Transverse colon (tissue), 4 donors: Measurements from ENCODE around the gene ANAPC7. TPM values are rescaled to one million over a fixed set of nuclear protein-coding genes. Genes with fewer than 3 reads are reported as not detected.
"Not testable (repeated sequence)": the region's sequence is repeated elsewhere in the genome, so short reads cannot be mapped to it uniquely, and the experiment has no call there.

ENCODE experiments used
- DNase-seq: peaks from one replicate; pipeline ENCODE4 v3.0.0-alpha.2; 2019
- H3K27ac ChIP-seq, 4 donors: fragments of 200-600 bp; sonication (generic); 2 replicates each; pipeline ENCODE4 v1.5.1; 2016 to 2018; ENCODE audit warnings: inconsistent platforms in 4 of 4
- H3K27me3 ChIP-seq: fragments of 200-600 bp; sonication (generic); 2 replicates; pipeline ENCODE4 v1.5.1; 2017; ENCODE audit warnings: inconsistent platforms
- H3K36me3 ChIP-seq, 4 donors: fragments of 200-600 bp; sonication (generic); 2 replicates each; pipeline ENCODE4 v1.5.1; 2017 to 2019; ENCODE audit warnings: inconsistent platforms in 4 of 4
- H3K4me1 ChIP-seq, 4 donors: fragments of 200-600 bp; sonication (generic); 2 replicates each; pipeline ENCODE4 v1.5.1; 2017 to 2020; ENCODE audit warnings: inconsistent platforms in 4 of 4
- H3K4me3 ChIP-seq, 4 donors: fragments of 200-600 bp; sonication (generic); 1 replicate in 1 of 4; 2 replicates in 3 of 4; pipeline versions ENCODE4 v1.5.1 to v1.6.1; 2017 to 2019; ENCODE audit warnings: inconsistent platforms in 4 of 4
- H3K9me3 ChIP-seq, 2 donors: fragments of 200-600 bp; sonication (generic); 2 replicates each; pipeline ENCODE4 v1.5.1; 2017 to 2019; ENCODE audit warnings: inconsistent platforms in 2 of 2
- CTCF ChIP-seq, 5 experiments: fragments of 200-600 bp in 3 of 5; fragments of 450-650 bp in 2 of 5; sonication (generic) in 3 of 5; IDR thresholded peaks; 1 replicate in 2 of 5; 2 replicates in 3 of 5; pipeline ENCODE4 v1.5.1; 2016 to 2017; ENCODE audit warnings: antibody characterized with exemption in 5 of 5, inconsistent platforms in 3 of 5, mild to moderate bottlenecking in 2 of 5, moderate library complexity in 1 of 5
- EP300 ChIP-seq: sonication (generic); formaldehyde crosslinking; IDR thresholded peaks from one replicate; pipeline ENCODE4 v1.6.1; 2017; ENCODE audit warnings: antibody characterized with exemption, low read depth
- POLR2A ChIP-seq: fragments of 450-650 bp; IDR thresholded peaks from one replicate; pipeline ENCODE4 v1.6.1; 2016; ENCODE audit warnings: antibody characterized with exemption, mild to moderate bottlenecking, moderate library complexity
- POLR2AphosphoS5 ChIP-seq, 3 donors: sonication (generic); formaldehyde crosslinking; IDR thresholded peaks; one replicate each; pipeline ENCODE4 v1.6.1; 2016; ENCODE audit warnings: antibody characterized with exemption in 3 of 3
- WGBS, 2 donors: methylation state at CpG; one replicate each; pipeline ENCODE4 v1.1.5; 2018; ENCODE audit warnings: low coverage in 1 of 2; 5-methylcytosine and 5-hydroxymethylcytosine counted together
- in situ Hi-C, 4 donors: fragments of 200-750 bp; cut with MboI; loops; one replicate each; pipeline versions ENCODE4 v1.15.0 to v1.15.1; 2017; ENCODE audit warnings: low sequenced_read_pairs in 3 of 4, low pct_ligation_motif_present in 1 of 4, low pct_unique_long_range_greater_than_20kb in 1 of 4
- intact Hi-C: fragments of 100-400 bp; cut with DNase I; formaldehyde crosslinking; loops from one replicate; pipeline ENCODE4 v1.15.1; 2023; ENCODE audit warnings: low total_unique reads
- total RNA-seq, 4 donors: library from RNA; depleted of rRNA; stranded (reverse); fragments of >200 nt; gene quantifications; one replicate each; pipeline ENCODE4 v1.1.0, GENCODE V29; 2016

Gene ANAPC7
- total RNA-seq, 4 donors from 2014 or later, result 16.8 to 127 (median 31.4) TPM

- no peak for TF ChIP-seq CTCF (IDR thresholded peaks at IDR 0.05)
- no peak for TF ChIP-seq EP300
- no peak for TF ChIP-seq POLR2AphosphoS5 (IDR thresholded peaks at IDR 0.05)
- TF ChIP-seq POLR2A, result no peak
- no peak overlapping the region for H3K4me3 ChIP-seq
- no peaks in the 10 kb centered on the region for H3K36me3 ChIP-seq
- DNase-seq, result no peak
- 88 to 89% methylated on average over 1 of the region's 1 CpG for WGBS, 2 donors
- no peak overlapping the region for H3K27ac ChIP-seq
- intact Hi-C loops (no loop called here), in situ Hi-C loops (no loop called here)
- H3K27me3 ChIP-seq, result no peaks in the 10 kb centered on the region
- H3K4me1 ChIP-seq, result peaks cover 0 to 1% (median 0%) of the 10 kb centered on the region in 4 donors
- H3K9me3 ChIP-seq, result no peaks in the 10 kb centered on the region
These were observed 42.3 kb downstream of the ANAPC7 start for GRCh38 chr12:110361216-110361615.

GRCh38 chr12:110358384-110359097 is 45.0 kb downstream of the ANAPC7 start:
- H3K4me1 ChIP-seq, H3K4me3 ChIP-seq, H3K27me3 ChIP-seq, H3K36me3 ChIP-seq, H3K27ac ChIP-seq, H3K9me3 ChIP-seq, DNase-seq, in situ Hi-C loops: not testable (repeated sequence)
- WGBS, 2 donors, result 74 to 87% methylated on average over 7 to 8 of the region's 8 CpGs
- TF ChIP-seq CTCF (IDR thresholded peaks at IDR 0.05), result peak in 3 of 5 experiments; percentile 10 to 22 (median 16)
- intact Hi-C loops, result loop anchor here (5.0 kb wide), 1 partner anchor 1819 kb away; no protein-coding TSS in a partner anchor

- Histone ChIP-seq H3K4me1 (peaks cover 0 to 6% (median 0%) of the 10 kb centered on the region in 4 donors), H3K36me3 (no peaks in the 10 kb centered on the region), H3K4me3 (no peak overlapping the region), H3K27me3 (no peaks in the 10 kb centered on the region), H3K27ac (no peak overlapping the region), H3K9me3 (no peaks in the 10 kb centered on the region)
- WGBS, 2 donors, result 0 to 24% methylated on average over 1 to 3 of the region's 3 CpGs
- no peak for DNase-seq
- in situ Hi-C loops (no loop called here), intact Hi-C loops (loop anchor here (5.0 kb wide), 1 partner anchor 1822 kb away; no protein-coding TSS in a partner anchor)
- no peak for TF ChIP-seq EP300
- TF ChIP-seq CTCF (IDR thresholded peaks at IDR 0.05), result peak in 2 of 5 experiments; percentile 16 to 29
These were observed 48.4 kb downstream of the ANAPC7 start for GRCh38 chr12:110355073-110355472.

GRCh38 chr12:110354172-110354780 is 49.2 kb downstream of the ANAPC7 start:
- peaks cover 0 to under 1% (median 0%) of the 10 kb centered on the region in 4 donors for H3K36me3 ChIP-seq
- in situ Hi-C loops (no loop called here), intact Hi-C loops (no loop called here)
- no peaks in the 10 kb centered on the region for H3K27me3 ChIP-seq
- no peaks in the 10 kb centered on the region for H3K9me3 ChIP-seq
- peaks cover 0 to 6% (median 0%) of the 10 kb centered on the region in 4 donors for H3K4me1 ChIP-seq
- no peak for DNase-seq
- 0 to 46% methylated on average over 1 to 7 of the region's 7 CpGs for WGBS, 2 donors
- no peak for TF ChIP-seq CTCF (IDR thresholded peaks at IDR 0.05)
- no peak for TF ChIP-seq POLR2A
- no peak for TF ChIP-seq POLR2AphosphoS5 (IDR thresholded peaks at IDR 0.05)
- no peak for TF ChIP-seq EP300
- H3K27ac ChIP-seq, result no peak overlapping the region
- no peak overlapping the region for H3K4me3 ChIP-seq
